HUES6 (cell line): ENCODE data around the gene SAP30BP.

Experiments used
- H3K27ac ChIP-seq: 2 replicates; pipeline ENCODE4 v1.7.0; 2013; ENCODE audit warnings: low read depth, mild to moderate bottlenecking, low read length, inconsistent platforms
- H3K27me3 ChIP-seq: 2 replicates; pipeline ENCODE4 v1.6.1; 2013; ENCODE audit warnings: low read length; ENCODE audit not compliant: control insufficient read depth, insufficient read depth
- H3K36me3 ChIP-seq: 2 replicates; pipeline ENCODE4 v1.6.1; 2013; ENCODE audit warnings: low read length; ENCODE audit not compliant: control insufficient read depth, insufficient read depth
- H3K4me1 ChIP-seq: 2 replicates; pipeline ENCODE4 v1.6.1; 2013; ENCODE audit warnings: low read length; ENCODE audit not compliant: control insufficient read depth, insufficient read depth
- H3K4me3 ChIP-seq: 2 replicates; pipeline ENCODE4 v1.5.1; 2013; ENCODE audit warnings: low read depth, low read length
- H3K9ac ChIP-seq: one replicate; pipeline ENCODE4 v1.6.1; 2013; ENCODE audit warnings: mild to moderate bottlenecking, low read length
- H3K9me3 ChIP-seq: 2 replicates; pipeline ENCODE4 v1.6.1; 2013; ENCODE audit warnings: low read depth, low read length; ENCODE audit not compliant: control insufficient read depth, insufficient read depth

SAP30BP gene

GRCh38 chr17:75666959-75667790 lies at the start of gene SAP30BP, which contains the start of gene RECQL5:
Gene SAP30BP (plus strand): TSS chr17:75667338. CDS start chr17:75667373, 35 bp downstream.
Gene RECQL5 (minus strand): TSS chr17:75667154. CDS start chr17:75666557, 597 bp downstream.
- peaks cover 8% of the 10 kb centered on the region for H3K4me1 ChIP-seq
- no peaks in the 10 kb centered on the region for H3K27me3 ChIP-seq
- H3K9me3 ChIP-seq = no peaks in the 10 kb centered on the region
- peak within 1 kb of the TSS; percentile 95 for H3K9ac ChIP-seq
- H3K36me3 ChIP-seq = peaks cover 50% of the 10 kb centered on the region
- H3K4me3 ChIP-seq = peak within 1 kb of the TSS; percentile 96
- H3K27ac ChIP-seq = peak within 1 kb of the TSS; percentile 60

- H3K36me3 ChIP-seq = no peaks in the 10 kb centered on the region; the same call in 1 of the 2 replicates
These were observed 49.5 kb upstream of the SAP30BP start for GRCh38 chr17:75617675-75618074.

GRCh38 chr17:75619506-75620431 lies 47.4 kb upstream of the SAP30BP start:
- Histone ChIP-seq H3K9ac (no peak overlapping the region), H3K4me1 (no peaks in the 10 kb centered on the region), H3K9me3 (no peaks in the 10 kb centered on the region), H3K27me3 (no peaks in the 10 kb centered on the region), H3K36me3 (no peaks in the 10 kb centered on the region; the same call in 1 of the 2 replicates), H3K27ac (no peak overlapping the region), H3K4me3 (no peak overlapping the region)

More at GRCh38 chr17:75617675-75618074, 49.5 kb upstream of the SAP30BP start:
- Histone ChIP-seq H3K27me3 (no peaks in the 10 kb centered on the region), H3K4me1 (no peaks in the 10 kb centered on the region), H3K4me3 (no peak overlapping the region), H3K27ac (no peak overlapping the region), H3K9me3 (no peaks in the 10 kb centered on the region), H3K9ac (no peak overlapping the region)

GRCh38 chr17:75621489-75621888 lies 45.6 kb upstream of the SAP30BP start:
- no peaks in the 10 kb centered on the region for H3K4me1 ChIP-seq
- no peaks in the 10 kb centered on the region for H3K9me3 ChIP-seq
- peaks cover 8% of the 10 kb centered on the region; the same call in 1 of the 2 replicates for H3K36me3 ChIP-seq
- no peak overlapping the region for H3K4me3 ChIP-seq
- H3K27ac ChIP-seq = no peak overlapping the region
- H3K9ac ChIP-seq = no peak overlapping the region
- H3K27me3 ChIP-seq = no peaks in the 10 kb centered on the region

- no peaks in the 10 kb centered on the region for H3K27me3 ChIP-seq
- peaks cover 13% of the 10 kb centered on the region; the same call in 1 of the 2 replicates for H3K36me3 ChIP-seq
- no peak overlapping the region for H3K27ac ChIP-seq
- no peak overlapping the region for H3K9ac ChIP-seq
- H3K9me3 ChIP-seq = no peaks in the 10 kb centered on the region
- no peak overlapping the region for H3K4me3 ChIP-seq
- no peaks in the 10 kb centered on the region for H3K4me1 ChIP-seq
These were observed 45.1 kb upstream of the SAP30BP start for GRCh38 chr17:75622076-75622475.

- Histone ChIP-seq H3K9me3 (no peaks in the 10 kb centered on the region), H3K4me1 (no peaks in the 10 kb centered on the region), H3K4me3 (no peak overlapping the region), H3K9ac (no peak overlapping the region), H3K36me3 (peaks cover 17% of the 10 kb centered on the region), H3K27ac (no peak overlapping the region), H3K27me3 (no peaks in the 10 kb centered on the region)
These were observed 44.3 kb upstream of the SAP30BP start for GRCh38 chr17:75622771-75623273.

GRCh38 chr17:75623386-75623785 lies 43.8 kb upstream of the SAP30BP start:
- Histone ChIP-seq H3K9me3 (no peaks in the 10 kb centered on the region), H3K36me3 (peaks cover 22% of the 10 kb centered on the region), H3K4me3 (no peak overlapping the region), H3K9ac (no peak overlapping the region), H3K27ac (no peak overlapping the region), H3K4me1 (no peaks in the 10 kb centered on the region), H3K27me3 (no peaks in the 10 kb centered on the region)

GRCh38 chr17:75624021-75624420 lies 43.1 kb upstream of the SAP30BP start:
- Histone ChIP-seq H3K9ac (no peak overlapping the region), H3K4me1 (no peaks in the 10 kb centered on the region), H3K9me3 (no peaks in the 10 kb centered on the region), H3K27me3 (no peaks in the 10 kb centered on the region), H3K36me3 (peaks cover 22% of the 10 kb centered on the region), H3K27ac (no peak overlapping the region), H3K4me3 (no peak overlapping the region)

- Histone ChIP-seq H3K4me3 (no peak overlapping the region), H3K36me3 (peaks cover 22% of the 10 kb centered on the region), H3K27me3 (no peaks in the 10 kb centered on the region), H3K4me1 (no peaks in the 10 kb centered on the region), H3K9me3 (no peaks in the 10 kb centered on the region), H3K27ac (no peak overlapping the region), H3K9ac (no peak overlapping the region)
These were observed 42.3 kb upstream of the SAP30BP start for GRCh38 chr17:75624714-75625345.

- H3K4me3 ChIP-seq = no peak overlapping the region
- H3K27ac ChIP-seq = no peak overlapping the region
- no peak overlapping the region for H3K9ac ChIP-seq
- no peaks in the 10 kb centered on the region for H3K27me3 ChIP-seq
- peaks cover 30% of the 10 kb centered on the region for H3K36me3 ChIP-seq
- no peaks in the 10 kb centered on the region for H3K9me3 ChIP-seq
- no peaks in the 10 kb centered on the region for H3K4me1 ChIP-seq
These were observed 41.2 kb upstream of the SAP30BP start for GRCh38 chr17:75625813-75626486.
